HG02852 (cell line): Measurements from ENCODE around the gene ASXL1.
"Not testable (repeated sequence)": the region's sequence is repeated elsewhere in the genome, so short reads cannot be mapped to it uniquely, and the experiment has no call there.

Experiments
- ATAC-seq: cut with Tn5 transposase; IDR thresholded peaks from one replicate; pipeline ENCODE4 v1.9.1; 2021; ENCODE audit warnings: mild to moderate bottlenecking, moderate library complexity; ENCODE audit not compliant: unreplicated experiment

The ASXL1 gene

DNA sequence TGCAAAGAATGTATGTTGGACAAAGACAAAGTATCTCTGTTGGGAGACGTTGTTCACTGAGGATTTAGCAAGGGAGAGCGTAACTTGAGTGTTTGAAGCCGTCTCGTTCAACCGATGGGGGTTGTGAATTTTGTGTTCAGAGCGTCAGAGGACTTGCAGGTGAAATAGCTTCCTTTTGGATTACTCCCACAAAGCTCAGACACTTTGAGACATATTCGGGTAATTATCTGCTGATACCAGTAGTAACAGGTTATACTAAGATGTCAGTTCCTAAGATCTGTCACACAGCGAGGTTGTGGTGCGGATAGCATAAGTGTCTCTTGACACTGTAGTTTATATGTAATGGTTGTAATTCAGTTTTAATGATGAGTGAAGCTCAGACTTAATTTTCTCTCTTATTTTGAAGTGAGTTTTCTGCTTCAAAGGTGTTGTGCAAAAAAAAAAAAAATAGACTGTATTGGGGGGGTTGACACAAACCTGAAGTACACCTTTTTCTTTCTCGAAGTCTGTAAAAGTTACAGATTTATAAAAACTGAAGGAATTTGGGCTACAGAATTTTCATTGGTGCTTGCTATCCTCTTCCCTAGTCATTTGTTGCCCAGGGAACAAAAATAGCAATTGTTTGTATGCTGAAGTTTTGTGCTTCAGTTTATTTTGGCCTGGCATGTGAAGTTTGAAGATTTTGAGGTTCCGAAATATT, 1.7 kb downstream of the ASXL1 start:
- no peak for ATAC-seq

- ATAC-seq = no peak
Observed at GRCh38 chr20:32360333-32360634, 2.2 kb downstream of the ASXL1 start.

DNA sequence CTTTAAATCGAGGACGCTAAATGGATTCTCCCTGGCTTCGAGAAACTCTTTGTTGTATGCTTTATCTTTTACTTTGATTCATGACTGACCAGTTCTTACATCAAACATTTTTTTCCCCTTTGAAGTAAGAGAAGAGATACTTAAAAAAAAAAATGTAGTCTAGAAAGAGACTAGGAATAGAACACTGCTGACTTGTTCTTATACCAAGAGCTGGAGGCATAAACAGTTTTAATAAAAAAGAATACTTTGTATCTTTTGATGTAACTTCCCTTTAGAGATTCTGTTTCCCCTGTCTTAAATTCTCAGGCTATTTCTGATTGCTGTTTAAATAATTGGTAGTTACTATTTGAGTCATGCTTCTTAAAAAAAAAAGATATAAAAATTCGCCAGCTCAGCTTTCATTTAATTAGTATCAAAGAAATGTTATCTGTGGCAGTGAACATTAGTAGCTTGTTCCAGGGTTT, 4.8 kb downstream of the ASXL1 start:
- no peak for ATAC-seq

DNA sequence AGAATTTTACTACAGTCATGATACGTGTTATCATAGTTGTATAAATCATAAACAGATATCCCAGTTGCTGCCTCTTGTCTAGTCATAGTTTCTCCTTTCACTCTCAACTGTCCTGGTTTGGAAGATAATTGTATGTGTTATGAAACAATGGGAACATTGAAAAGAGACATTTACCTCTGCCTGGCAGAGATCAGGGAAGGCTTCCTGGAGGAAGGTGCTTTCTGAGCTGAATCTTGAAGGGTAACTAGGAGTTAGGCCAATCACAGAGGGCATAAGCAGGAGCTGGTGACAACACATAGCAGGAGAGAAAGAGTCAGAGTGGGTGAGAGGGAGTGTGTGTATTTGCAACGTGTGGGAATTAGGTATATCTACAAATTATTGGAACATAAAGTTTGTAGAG, 5.4 kb downstream of the ASXL1 start:
- no peak for ATAC-seq

DNA sequence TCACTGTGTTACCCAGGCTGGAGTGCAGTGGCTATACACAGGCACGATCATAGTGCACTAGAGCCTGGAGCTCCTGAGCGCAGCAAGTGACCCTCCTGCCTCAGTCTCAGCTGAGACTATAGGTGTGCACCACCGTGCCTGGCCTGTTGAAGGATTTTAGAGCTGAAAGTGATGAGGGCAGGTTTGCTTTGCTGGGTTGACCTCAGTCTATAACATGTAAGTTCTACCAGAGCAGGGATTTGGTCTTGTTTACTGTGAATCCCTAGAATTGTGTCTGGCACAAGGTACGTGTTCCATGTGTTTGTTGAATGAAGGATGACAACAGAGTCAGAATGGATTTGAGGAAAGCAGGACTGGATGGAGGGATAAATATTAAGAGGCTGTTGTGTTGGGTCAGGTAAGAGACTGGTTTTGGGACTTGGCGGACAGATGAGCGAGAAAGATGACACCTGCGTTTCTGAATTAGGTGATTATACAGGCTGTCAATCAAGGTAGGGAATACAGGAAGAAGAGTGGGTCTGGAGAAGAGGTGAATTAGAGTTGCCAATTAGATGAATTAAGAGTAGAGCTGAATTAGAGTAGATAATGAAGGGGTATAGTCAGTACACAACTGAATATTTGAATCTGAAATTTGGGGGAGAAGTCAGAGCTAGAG, 6.5 kb downstream of the ASXL1 start:
- ATAC-seq = no peak

DNA sequence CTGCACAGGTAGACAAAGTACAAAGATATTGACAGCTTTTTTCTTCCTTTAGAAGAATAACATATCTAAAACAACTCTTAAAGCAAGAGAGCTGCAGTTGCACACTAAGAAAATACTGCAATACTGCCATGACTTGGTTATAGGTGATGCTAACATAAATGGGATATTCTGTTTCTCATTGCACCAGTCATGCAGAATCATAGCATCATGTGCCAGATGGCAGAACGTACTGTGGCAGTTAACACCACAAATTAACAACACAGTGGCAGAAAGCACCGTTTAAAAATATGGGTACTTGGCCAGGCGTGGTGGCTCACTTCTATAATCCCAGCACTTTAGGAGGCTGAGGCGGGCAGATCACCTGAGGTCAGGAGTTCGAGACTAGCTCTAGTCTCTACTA, 7.4 kb downstream of the ASXL1 start:
- no peak for ATAC-seq

- peak; percentile 67 for ATAC-seq
Observed at GRCh38 chr20:32366380-32366779, 8.2 kb downstream of the ASXL1 start.

DNA sequence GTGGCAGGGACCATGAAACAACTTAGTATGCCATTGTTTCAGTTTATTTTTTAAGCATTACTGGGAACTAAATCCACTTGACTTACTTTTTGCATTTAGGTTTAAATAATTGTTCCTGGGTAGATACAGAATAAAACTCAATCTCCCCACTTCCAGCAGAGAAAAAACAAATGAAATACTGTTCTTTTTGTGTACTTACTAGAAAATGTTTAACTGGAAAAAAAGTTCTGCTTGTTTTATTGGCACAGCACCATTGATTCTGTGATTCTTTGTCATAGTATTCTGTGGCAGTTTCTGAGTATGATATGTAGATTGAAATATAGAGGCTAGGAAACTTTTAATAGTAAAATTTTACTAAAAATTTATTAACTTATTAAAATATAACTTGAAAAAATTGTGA, 10.2 kb downstream of the ASXL1 start:
- no peak for ATAC-seq

GRCh38 chr20:32368925-32369324, 10.8 kb downstream of the ASXL1 start:
- peak; percentile 64 for ATAC-seq

DNA sequence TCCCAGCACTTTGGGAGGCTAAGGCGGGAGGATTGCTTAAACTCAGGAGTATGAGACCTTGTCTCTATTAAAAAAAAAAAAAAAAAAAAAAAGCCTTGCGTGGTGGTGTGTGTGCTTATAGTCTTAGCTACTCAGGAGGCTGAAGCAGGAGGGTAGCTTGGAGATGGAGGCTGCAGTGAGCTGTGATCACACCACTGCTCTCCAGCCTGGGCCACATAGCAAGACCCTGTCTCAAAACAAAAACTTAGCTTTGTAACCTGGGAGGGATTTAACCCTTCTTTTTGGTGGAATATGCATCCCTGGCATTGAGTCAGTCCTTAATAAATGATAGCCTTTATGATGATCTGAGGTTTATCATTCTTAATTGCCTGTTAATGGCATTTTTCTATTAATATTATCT, 12.8 kb downstream of the ASXL1 start:
- ATAC-seq = no peak

GRCh38 chr20:32378461-32378860, 20.3 kb downstream of the ASXL1 start:
- no peak for ATAC-seq

DNA sequence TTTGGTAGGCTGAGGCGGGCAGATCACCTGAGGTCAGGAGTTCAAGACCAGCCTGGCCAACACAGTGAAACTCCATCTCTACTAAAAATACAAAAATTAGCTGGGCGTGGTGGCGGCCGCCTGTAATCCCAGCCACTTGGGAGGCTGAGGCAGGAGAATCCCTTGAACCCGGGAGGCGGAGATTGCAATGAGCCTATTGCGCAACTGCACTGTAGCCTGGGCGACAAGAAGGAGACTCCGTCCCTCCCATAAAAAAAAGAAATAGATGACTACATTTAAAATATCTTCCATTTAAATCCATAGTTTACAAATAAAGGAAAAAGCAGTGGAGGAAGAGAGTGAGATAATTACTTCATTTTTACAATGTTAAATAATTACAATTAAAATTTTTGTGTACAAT, 21.9 kb downstream of the ASXL1 start:
- ATAC-seq = not testable (repeated sequence)

DNA sequence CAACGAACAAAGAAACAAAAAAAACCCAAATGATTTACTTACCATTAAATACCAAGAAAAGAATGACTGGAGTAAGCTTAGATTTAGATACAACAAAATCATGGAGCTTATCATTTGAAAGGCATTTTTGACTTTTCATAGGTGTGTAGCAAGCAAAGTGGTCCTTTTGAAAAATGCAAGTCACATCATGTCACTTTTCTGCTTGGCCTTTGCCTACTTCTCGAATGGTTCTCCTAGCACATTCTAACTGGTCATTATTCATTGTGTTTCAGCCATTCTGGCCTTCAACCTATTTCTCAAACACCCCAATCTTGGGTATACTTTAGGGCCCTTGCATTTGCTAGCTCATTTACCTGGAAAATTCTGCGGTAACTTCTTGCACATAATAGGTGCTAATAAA, 22.6 kb downstream of the ASXL1 start:
- ATAC-seq = no peak

DNA sequence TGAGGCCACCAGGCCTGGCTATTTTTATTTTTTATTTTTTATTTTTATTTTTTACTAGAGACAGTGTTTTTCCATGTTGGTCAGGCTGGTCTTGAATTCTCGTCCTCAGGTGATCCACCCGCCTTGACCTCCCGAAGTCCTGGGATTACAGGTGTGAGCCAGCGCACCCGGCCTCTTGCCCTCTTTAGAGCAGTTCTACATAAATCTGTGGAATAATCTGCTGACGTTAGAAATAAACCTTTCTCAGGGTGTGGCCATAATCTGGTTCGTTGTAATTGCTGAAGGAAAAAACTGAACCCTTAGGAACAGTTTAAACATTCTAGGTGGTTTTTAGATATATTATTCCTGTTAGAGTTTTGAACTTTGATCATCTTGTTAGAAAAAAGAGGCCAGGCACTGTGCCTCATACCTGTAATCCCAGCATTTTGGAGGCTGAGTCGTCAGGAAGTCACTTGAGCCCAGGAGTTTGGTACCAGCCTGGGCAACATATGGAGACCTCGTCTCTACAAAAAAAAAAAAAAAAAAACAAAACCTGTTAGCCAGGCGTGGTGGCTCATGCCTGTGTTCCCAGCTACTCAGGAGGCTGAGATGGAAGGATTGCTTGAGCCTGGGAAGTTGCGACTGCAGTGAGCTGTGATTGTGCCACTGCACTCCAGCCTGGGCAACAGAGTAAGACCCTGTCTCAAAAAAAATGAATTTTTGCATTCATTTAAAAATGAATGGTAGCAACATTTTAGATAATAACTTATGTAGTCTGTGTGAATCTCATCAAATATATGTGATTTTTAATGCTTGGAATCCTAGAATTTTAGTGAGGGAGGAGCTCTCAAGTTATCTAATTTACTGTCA, 24.2 kb downstream of the ASXL1 start:
- no peak for ATAC-seq

DNA sequence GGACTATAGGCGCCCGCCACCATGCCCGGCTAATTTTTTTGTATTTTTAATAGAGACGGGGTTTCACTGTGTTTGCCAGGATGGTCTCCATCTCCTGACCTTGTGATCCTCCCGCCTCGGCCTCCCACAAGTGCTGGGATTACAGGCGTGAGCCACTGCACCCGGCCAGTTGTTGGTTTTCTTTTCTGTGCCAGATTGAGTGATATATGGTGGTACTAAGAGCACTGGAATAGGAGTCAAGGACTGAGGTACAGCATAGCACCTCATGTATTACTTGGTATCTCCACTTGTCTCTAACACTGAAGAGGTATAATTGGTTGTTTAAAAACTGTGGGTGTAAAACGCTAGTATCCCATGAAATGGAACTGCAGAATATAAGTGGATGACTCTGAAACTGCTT, 25.3 kb downstream of the ASXL1 start:
- ATAC-seq = not testable (repeated sequence)

GRCh38 chr20:32385541-32385940, 27.4 kb downstream of the ASXL1 start:
- ATAC-seq = no peak

- ATAC-seq = no peak
Observed at GRCh38 chr20:32386091-32386490, 28.0 kb downstream of the ASXL1 start.

DNA sequence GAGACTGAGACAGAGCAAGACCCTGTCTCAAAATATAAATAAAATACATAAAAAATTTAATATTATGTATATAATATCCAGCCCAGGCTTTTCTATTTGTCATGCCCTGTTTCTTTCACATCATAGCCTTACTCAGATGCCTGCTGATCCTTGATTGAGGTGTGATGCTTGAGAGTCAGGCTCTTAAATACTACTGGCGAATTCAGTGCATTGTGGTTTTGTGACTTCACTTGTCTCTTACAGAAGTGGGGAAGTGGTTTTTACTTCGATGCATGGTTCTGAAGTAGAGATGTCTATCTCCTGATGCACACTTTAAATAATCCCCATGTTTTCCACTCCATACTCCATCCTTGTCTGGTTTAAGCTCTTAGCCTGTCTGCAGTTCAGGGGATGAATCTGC, 29.1 kb downstream of the ASXL1 start:
- no peak for ATAC-seq

DNA sequence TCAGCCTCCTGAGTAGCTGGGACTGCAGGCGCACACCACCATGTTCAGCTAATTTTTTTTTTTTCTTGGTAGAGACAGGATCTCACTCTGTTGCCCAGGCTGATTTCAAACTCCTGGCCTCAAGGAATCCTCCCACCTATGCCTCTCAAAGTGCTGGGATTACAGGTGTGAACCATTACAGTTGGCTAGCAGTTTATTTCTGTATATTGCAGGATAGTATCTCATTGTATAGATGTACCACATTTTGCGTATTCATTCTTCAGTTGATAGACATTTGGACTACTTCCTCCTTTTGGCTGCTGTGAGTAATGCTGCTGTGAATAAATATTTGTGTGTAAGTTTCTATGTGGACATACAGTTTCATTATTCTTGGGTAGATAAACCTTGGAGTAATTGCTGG, 32.9 kb downstream of the ASXL1 start:
- ATAC-seq = no peak

GRCh38 chr20:32395066-32395465, 36.9 kb downstream of the ASXL1 start:
- ATAC-seq = no peak

DNA sequence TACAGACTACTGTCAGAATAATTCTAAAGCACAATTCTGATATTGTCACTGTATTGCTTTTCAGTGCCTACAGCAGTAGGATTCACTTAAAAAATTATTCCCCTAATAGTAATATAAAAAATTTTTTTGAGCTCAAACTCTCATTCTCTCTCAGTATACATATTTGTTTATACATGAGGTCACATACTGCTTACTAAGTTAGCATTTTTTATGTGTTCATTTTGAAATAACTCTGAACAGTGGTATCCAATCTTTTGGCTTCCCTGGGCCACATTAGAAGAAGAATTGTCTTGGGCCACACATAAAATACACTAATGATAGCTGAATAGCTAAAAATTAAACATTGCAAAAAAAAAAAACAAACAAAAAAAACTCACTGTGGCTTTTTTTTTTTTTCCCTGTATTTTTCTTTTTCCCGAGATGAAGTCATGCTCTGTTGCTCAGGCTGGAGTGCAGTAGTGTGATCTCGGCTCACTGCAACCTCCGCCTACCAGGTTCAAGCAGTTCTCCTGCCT, 38.6 kb downstream of the ASXL1 start:
- no peak for ATAC-seq

- no peak for ATAC-seq
Observed at GRCh38 chr20:32397567-32398084, 39.5 kb downstream of the ASXL1 start.
